Measurements from ENCODE around the gene INPP5D.

GRCh38 chr2:233208382-233209116, 148.4 kb downstream of the INPP5D start:
- TF ChIP-seq NFYB (CRISPR knock-in tag; conservative IDR thresholded peaks at IDR 0.05; ENCODE audit: low read depth), result no peak
- no peak for TF ChIP-seq TP53 (CRISPR knock-in tag; IDR thresholded peaks at IDR 0.05)
- TF ChIP-seq ATF6 (CRISPR knock-in tag; IDR thresholded peaks at IDR 0.05), result no peak
- no peak for TF ChIP-seq CTCF (IDR thresholded peaks at IDR 0.05)
- TF ChIP-seq CBFB (CRISPR knock-in tag; IDR thresholded peaks at IDR 0.05; ENCODE audit: low read depth), result no peak
- TF ChIP-seq MAX (CRISPR knock-in tag; IDR thresholded peaks at IDR 0.05), result no peak

Data from WTC11 (cell line).